Neural progenitor cell (in vitro differentiated cells): ENCODE measurements around the gene CELF5. TPM values are rescaled to one million over a fixed set of nuclear protein-coding genes. Genes with fewer than 3 reads are reported as not detected.

ENCODE experiments used
- DNase-seq: peaks from one replicate; pipeline ENCODE4 v3.0.0-alpha.2; 2016; ENCODE audit warnings: low spot score
- H2AFZ ChIP-seq: fragments of 200-600 bp; sonication (generic); replicated peaks from 2 replicates; pipeline ENCODE4 v1.6.1; 2016; ENCODE audit warnings: antibody characterized with exemption
- H3F3A ChIP-seq: fragments of 200-600 bp; sonication (generic); 2 replicates; pipeline ENCODE4 v1.6.1; 2016; ENCODE audit warnings: antibody characterized with exemption, low read depth
- H3K27ac ChIP-seq: fragments of 200-600 bp; sonication (generic); 2 replicates; pipeline ENCODE4 v1.5.1; 2016; ENCODE audit warnings: mild to moderate bottlenecking
- H3K27me3 ChIP-seq: fragments of 200-600 bp; sonication (generic); 2 replicates; pipeline ENCODE4 v1.6.1; 2016; ENCODE audit warnings: mild to moderate bottlenecking, moderate library complexity
- H3K36me3 ChIP-seq: fragments of 200-600 bp; sonication (generic); 2 replicates; pipeline ENCODE4 v1.5.1; 2016
- H3K4me1 ChIP-seq: fragments of 200-600 bp; sonication (generic); 2 replicates; pipeline ENCODE4 v1.6.1; 2016; ENCODE audit warnings: mixed run types
- H3K4me2 ChIP-seq: fragments of 200-600 bp; sonication (generic); 2 replicates; pipeline ENCODE4 v1.6.1; 2016
- H3K4me3 ChIP-seq: fragments of 200-600 bp; sonication (generic); 2 replicates; pipeline ENCODE4 v1.5.1; 2016
- H3K79me2 ChIP-seq: fragments of 200-600 bp; sonication (generic); 2 replicates; pipeline ENCODE4 v1.6.1; 2016; ENCODE audit warnings: low read depth
- H3K9ac ChIP-seq: fragments of 200-600 bp; sonication (generic); 2 replicates; pipeline ENCODE4 v1.6.1; 2016
- H3K9me3 ChIP-seq: fragments of 200-600 bp; sonication (generic); 2 replicates; pipeline ENCODE4 v1.5.1; 2016; ENCODE audit warnings: low read depth
- H4K20me1 ChIP-seq: fragments of 200-600 bp; sonication (generic); 2 replicates; pipeline ENCODE4 v1.6.1; 2016; ENCODE audit warnings: low read depth
- H3K27ac Mint-ChIP-seq: 3 replicates; pipeline ENCODE4 v1.8.0; 2021; ENCODE audit warnings: mixed read lengths
- H3K27me3 Mint-ChIP-seq: 2 replicates; pipeline ENCODE4 v1.8.0; 2022; ENCODE audit warnings: low read depth, mild to moderate bottlenecking, inconsistent platforms, moderate library complexity, mixed read lengths; ENCODE audit not compliant: insufficient read depth
- H3K36me3 Mint-ChIP-seq: 3 replicates; pipeline ENCODE4 v1.8.0; 2021; ENCODE audit warnings: mixed read lengths
- H3K4me1 Mint-ChIP-seq: 3 replicates; pipeline ENCODE4 v1.8.0; 2021; ENCODE audit warnings: mixed read lengths
- H3K4me3 Mint-ChIP-seq: 3 replicates; pipeline ENCODE4 v1.8.0; 2021; ENCODE audit warnings: mild to moderate bottlenecking, moderate library complexity, mixed read lengths
- H3K9me3 Mint-ChIP-seq: 3 replicates; pipeline ENCODE4 v1.8.0; 2020; ENCODE audit warnings: mixed read lengths
- EZH2 ChIP-seq: fragments of 200-600 bp; sonication (generic); IDR thresholded peaks from 2 replicates; pipeline ENCODE4 v1.6.1; 2017; ENCODE audit warnings: antibody characterized with exemption, mild to moderate bottlenecking, moderate library complexity
- EZH2phosphoT487 ChIP-seq: fragments of 200-600 bp; sonication (generic); IDR thresholded peaks from 2 replicates; pipeline ENCODE4 v1.6.1; 2017; ENCODE audit warnings: antibody characterized with exemption
- total RNA-seq: library from RNA; depleted of rRNA; stranded (reverse); fragments of >200 nt; gene quantifications from 2 replicates; pipeline ENCODE4 v1.2.3, GENCODE V29; 2015; ENCODE audit warnings: low replicate concordance
- TF ChIP-seq, protein P1 (sequence below): fragments of 200-600 bp; sonication (generic); IDR thresholded peaks from 2 replicates; pipeline ENCODE4 v1.5.1; 2017; ENCODE audit warnings: antibody characterized with exemption, mild to moderate bottlenecking

The CELF5 gene
- total RNA-seq, 1 donor from 2014 or later = 7.9 TPM

DNA sequence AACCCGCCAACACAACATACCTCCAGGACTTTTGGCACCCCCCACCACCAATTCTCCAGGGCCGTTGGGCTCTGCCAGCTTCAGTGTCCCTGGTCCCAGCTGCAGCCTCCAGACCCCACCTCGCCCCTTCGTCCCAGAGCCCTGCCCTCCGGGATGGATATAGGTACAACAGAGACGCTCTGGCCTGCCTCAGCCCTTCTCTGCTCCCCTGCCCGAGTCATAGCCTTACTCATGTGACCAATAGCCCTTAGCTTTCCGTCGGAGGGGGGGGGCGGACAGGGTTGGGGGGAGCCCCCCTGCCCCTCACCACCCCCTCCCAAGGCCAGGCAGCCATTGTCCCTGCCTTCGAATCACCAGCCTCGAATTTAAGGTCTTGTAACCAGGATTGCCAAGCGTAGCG, 71.1 kb downstream of the CELF5 start:
- no peak overlapping the region for H3K27ac ChIP-seq
- H3F3A ChIP-seq = no peaks in the 10 kb centered on the region
- H3K36me3 ChIP-seq = no peaks in the 10 kb centered on the region
- H3K27ac Mint-ChIP-seq = no peak overlapping the region
- peaks cover 6% of the 10 kb centered on the region for H4K20me1 ChIP-seq
- no peaks in the 10 kb centered on the region for H3K9me3 ChIP-seq
- H3K4me1 Mint-ChIP-seq = no peaks in the 10 kb centered on the region
- no peak overlapping the region for H3K4me3 ChIP-seq
- no peak overlapping the region for H3K4me3 Mint-ChIP-seq
- peaks cover 7% of the 10 kb centered on the region for H3K27me3 Mint-ChIP-seq
- TF ChIP-seq, protein P1, sequence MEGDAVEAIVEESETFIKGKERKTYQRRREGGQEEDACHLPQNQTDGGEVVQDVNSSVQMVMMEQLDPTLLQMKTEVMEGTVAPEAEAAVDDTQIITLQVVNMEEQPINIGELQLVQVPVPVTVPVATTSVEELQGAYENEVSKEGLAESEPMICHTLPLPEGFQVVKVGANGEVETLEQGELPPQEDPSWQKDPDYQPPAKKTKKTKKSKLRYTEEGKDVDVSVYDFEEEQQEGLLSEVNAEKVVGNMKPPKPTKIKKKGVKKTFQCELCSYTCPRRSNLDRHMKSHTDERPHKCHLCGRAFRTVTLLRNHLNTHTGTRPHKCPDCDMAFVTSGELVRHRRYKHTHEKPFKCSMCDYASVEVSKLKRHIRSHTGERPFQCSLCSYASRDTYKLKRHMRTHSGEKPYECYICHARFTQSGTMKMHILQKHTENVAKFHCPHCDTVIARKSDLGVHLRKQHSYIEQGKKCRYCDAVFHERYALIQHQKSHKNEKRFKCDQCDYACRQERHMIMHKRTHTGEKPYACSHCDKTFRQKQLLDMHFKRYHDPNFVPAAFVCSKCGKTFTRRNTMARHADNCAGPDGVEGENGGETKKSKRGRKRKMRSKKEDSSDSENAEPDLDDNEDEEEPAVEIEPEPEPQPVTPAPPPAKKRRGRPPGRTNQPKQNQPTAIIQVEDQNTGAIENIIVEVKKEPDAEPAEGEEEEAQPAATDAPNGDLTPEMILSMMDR = no peak
- TF ChIP-seq EZH2 (no peak), EZH2phosphoT487 (no peak)
- no peaks in the 10 kb centered on the region for H3K36me3 Mint-ChIP-seq
- no peaks in the 10 kb centered on the region for H3K4me1 ChIP-seq
- H2AFZ ChIP-seq = no peak overlapping the region
- H3K9me3 Mint-ChIP-seq = no peaks in the 10 kb centered on the region
- H3K27me3 ChIP-seq = no peaks in the 10 kb centered on the region
- no peak overlapping the region for H3K9ac ChIP-seq
- H3K79me2 ChIP-seq = no peaks in the 10 kb centered on the region
- no peak overlapping the region for H3K4me2 ChIP-seq
- no peak for DNase-seq

DNA sequence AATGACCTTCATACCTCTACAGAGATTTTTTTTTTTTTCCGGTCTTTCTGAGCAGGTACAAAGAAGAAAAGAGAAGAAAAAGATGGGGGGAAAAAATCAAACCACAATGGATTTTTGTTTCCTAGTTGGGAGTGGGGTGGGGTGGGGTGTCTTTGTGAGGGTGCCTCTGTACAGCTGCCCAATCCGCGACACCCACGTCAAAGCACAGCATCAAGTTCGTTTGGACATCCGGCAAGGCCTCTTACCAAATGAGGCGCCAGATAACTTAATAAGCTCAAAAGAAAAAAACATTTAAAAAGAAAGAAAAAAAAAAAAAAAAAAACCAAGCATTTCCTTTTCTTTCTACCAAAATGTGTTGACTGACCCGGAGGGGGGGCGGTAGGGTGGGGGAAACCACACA, 71.6 kb downstream of the CELF5 start:
- no peaks in the 10 kb centered on the region for H3K9me3 Mint-ChIP-seq
- H3K27me3 Mint-ChIP-seq = peaks cover 7% of the 10 kb centered on the region
- no peak for DNase-seq
- H3K4me2 ChIP-seq = no peak overlapping the region
- no peak overlapping the region for H3K4me3 Mint-ChIP-seq
- no peaks in the 10 kb centered on the region for H3K36me3 ChIP-seq
- H3K27ac Mint-ChIP-seq = no peak overlapping the region
- H3K4me1 ChIP-seq = no peaks in the 10 kb centered on the region
- no peak overlapping the region for H3K4me3 ChIP-seq
- H3K27me3 ChIP-seq = no peaks in the 10 kb centered on the region
- no peaks in the 10 kb centered on the region for H3K79me2 ChIP-seq
- H4K20me1 ChIP-seq = peaks cover 6% of the 10 kb centered on the region
- H3K27ac ChIP-seq = no peak overlapping the region
- no peaks in the 10 kb centered on the region for H3K36me3 Mint-ChIP-seq
- H2AFZ ChIP-seq = no peak overlapping the region
- no peaks in the 10 kb centered on the region for H3K9me3 ChIP-seq
- TF ChIP-seq, protein P1 = no peak
- no peak for TF ChIP-seq EZH2phosphoT487
- TF ChIP-seq EZH2 = no peak
- H3K4me1 Mint-ChIP-seq = no peaks in the 10 kb centered on the region
- no peak overlapping the region for H3K9ac ChIP-seq
- H3F3A ChIP-seq = no peaks in the 10 kb centered on the region

DNA sequence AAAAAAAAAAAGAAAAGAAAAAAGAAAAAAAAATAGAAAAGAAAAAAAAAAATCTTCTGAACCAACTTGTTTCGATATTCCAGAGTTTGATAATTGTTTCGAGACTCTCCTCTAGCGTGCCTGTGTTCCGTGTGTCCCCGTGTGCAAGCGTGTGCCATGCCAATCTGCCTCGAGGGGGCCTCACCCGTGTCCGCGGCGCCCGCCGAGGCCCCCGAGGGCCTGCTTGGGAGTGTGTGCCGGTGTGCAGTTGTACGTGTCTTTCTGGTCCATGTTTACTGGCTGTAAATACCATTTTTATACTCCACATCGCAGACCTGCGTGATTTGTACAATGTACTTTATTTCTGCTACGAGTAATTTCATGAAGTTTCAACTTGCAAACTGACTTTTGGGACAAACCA, 72.0 kb downstream of the CELF5 start:
- H3K27me3 ChIP-seq = no peaks in the 10 kb centered on the region
- DNase-seq = no peak
- H3K4me3 Mint-ChIP-seq = no peak overlapping the region
- no peaks in the 10 kb centered on the region for H3K4me1 ChIP-seq
- no peaks in the 10 kb centered on the region for H3K36me3 Mint-ChIP-seq
- TF ChIP-seq EZH2phosphoT487 (no peak), EZH2 (no peak)
- TF ChIP-seq, protein P1 = no peak
- H2AFZ ChIP-seq = no peak overlapping the region
- no peak overlapping the region for H3K4me3 ChIP-seq
- H3K9me3 Mint-ChIP-seq = no peaks in the 10 kb centered on the region
- no peaks in the 10 kb centered on the region for H3K36me3 ChIP-seq
- peaks cover 7% of the 10 kb centered on the region for H3K27me3 Mint-ChIP-seq
- H3K27ac ChIP-seq = no peak overlapping the region
- no peak overlapping the region for H3K27ac Mint-ChIP-seq
- H3K79me2 ChIP-seq = no peaks in the 10 kb centered on the region
- no peaks in the 10 kb centered on the region for H3K9me3 ChIP-seq
- no peaks in the 10 kb centered on the region for H3K4me1 Mint-ChIP-seq
- H3K9ac ChIP-seq = no peak overlapping the region
- H3F3A ChIP-seq = no peaks in the 10 kb centered on the region
- H3K4me2 ChIP-seq = no peak overlapping the region
- peaks cover 6% of the 10 kb centered on the region for H4K20me1 ChIP-seq
